ENCODE data around the gene LRRC59. TPM values are rescaled to one million over a fixed set of nuclear protein-coding genes. Genes with fewer than 3 reads are reported as not detected.
"Not testable (repeated sequence)": the region's sequence is repeated elsewhere in the genome, so short reads cannot be mapped to it uniquely, and the experiment has no call there.

The LRRC59 gene
- total and polyA plus RNA-seq, 2 of the 13 experiments (the other 11 are each of a cell fraction or from before 2014, with no cell fraction given), result 87.3 to 222 TPM

GRCh38 chr17:50406578-50406977, 9.3 kb upstream of the LRRC59 start:
- Histone ChIP-seq H3K79me2 (ENCODE audit: insufficient read depth, low read length) (no peaks in the 10 kb centered on the region), H2AFZ (ENCODE audit: low read length) (no peak overlapping the region), H3K27ac (ENCODE audit: extremely low read length, insufficient read depth, low read length) (no peak overlapping the region), H3K4me3 (replicated peaks in 1 of 3; ENCODE audit: insufficient read depth in 1 of 3, low read depth in 2 of 3, low read length in 3 of 3) (no peak overlapping the region), H3K36me3 (replicated peaks in 1 of 2; ENCODE audit: control insufficient read depth in 1 of 2, insufficient read depth in 2 of 2, low read length in 2 of 2) (no peaks in the 10 kb centered on the region), H4K20me1 (ENCODE audit: insufficient read depth, low read length) (no peaks in the 10 kb centered on the region), H3K9me3 (ENCODE audit: low read length) (no peaks in the 10 kb centered on the region), H3K27me3 (ENCODE audit: control insufficient read depth in 1 of 2, insufficient read depth in 2 of 2, low read length in 2 of 2) (peaks cover 2 to 8% of the 10 kb centered on the region in 2 experiments; a peak in 2 of 5 replicates), H3K9ac (ENCODE audit: insufficient read depth, low read depth, low read length) (no peak overlapping the region), H3K4me1 (ENCODE audit: insufficient read depth, low read length) (peaks cover 13% of the 10 kb centered on the region), H3K4me2 (ENCODE audit: low read depth, low read length) (no peak overlapping the region)
- ChIA-PET CTCF (ENCODE audit: low intra/inter-chr PET ratio, low total read pairs) (no interaction called here), POLR2A (interaction anchor here (0.5 to 2.0 kb wide), 2 partner anchors 9 to 299 kb away, joined by 3 to 7 read pairs; partner anchors contain the start of gene LRRC59)
- intact Hi-C loops (cut with micrococcal nuclease; ENCODE audit: unreplicated experiment), result no loop called here
- no peak for FAIRE-seq
- in situ Hi-C loops (cut with HindIII; ENCODE audit: extremely low pct_ligation_motif_present, low pct_unique_long_range_greater_than_20kb), result no loop called here
- DNase-seq (ENCODE audit: low spot score), result no peak
- WGBS (ENCODE audit: low lambda C conversion rate), result 43% methylated on average over 5 of the region's 5 CpGs
- ATAC-seq, result no peak; the same call in 2 of the 3 replicates
- TF ChIP-seq ZBTB14 (CRISPR knock-in tag; IDR thresholded peaks at IDR 0.05) (no peak), ZNF550 (CRISPR knock-in tag; IDR thresholded peaks at IDR 0.05; ENCODE audit: borderline replicate concordance) (no peak), HINFP (CRISPR knock-in tag; IDR thresholded peaks at IDR 0.05; ENCODE audit: low read depth) (no peak)
- BruUV-seq (replicated peaks), result no TSS peak

- H3K9ac ChIP-seq (ENCODE audit: insufficient read depth, low read depth, low read length); H3K9me3 ChIP-seq (ENCODE audit: low read length); H3K36me3 ChIP-seq (replicated peaks in 1 of 2; ENCODE audit: control insufficient read depth in 1 of 2, insufficient read depth in 2 of 2, low read length in 2 of 2); in situ Hi-C loops (cut with HindIII; ENCODE audit: extremely low pct_ligation_motif_present, low pct_unique_long_range_greater_than_20kb); H4K20me1 ChIP-seq (ENCODE audit: insufficient read depth, low read length); H3K27ac ChIP-seq (ENCODE audit: extremely low read length, insufficient read depth, low read length); H3K4me3 ChIP-seq (replicated peaks in 1 of 3; ENCODE audit: insufficient read depth in 1 of 3, low read depth in 2 of 3, low read length in 3 of 3); CTCF ChIA-PET (ENCODE audit: low intra/inter-chr PET ratio, low total read pairs); H3K79me2 ChIP-seq (ENCODE audit: insufficient read depth, low read length); ATAC-seq; H3K4me1 ChIP-seq (ENCODE audit: insufficient read depth, low read length); H3K27me3 ChIP-seq (ENCODE audit: control insufficient read depth in 1 of 2, insufficient read depth in 2 of 2, low read length in 2 of 2); H2AFZ ChIP-seq (ENCODE audit: low read length); H3K4me2 ChIP-seq (ENCODE audit: low read depth, low read length); BruUV-seq (replicated peaks); FAIRE-seq; intact Hi-C loops (cut with micrococcal nuclease; ENCODE audit: unreplicated experiment); DNase-seq (ENCODE audit: low spot score): not testable (repeated sequence)
- POLR2A ChIA-PET, result interaction anchor here (0.9 to 2.0 kb wide), 3 partner anchors 8 to 21 kb away, joined by 3 to 7 read pairs (median 3); partner anchors contain the start of gene LRRC59
- peak; percentile 86 to 87 for TF ChIP-seq MAFK (conservative IDR thresholded peaks at IDR 0.05 in 1 of 2, IDR thresholded peaks at IDR 0.05 in 1 of 2; ENCODE audit: low read length in 2 of 2)
- peak; percentile 85 for TF ChIP-seq MAFF (IDR thresholded peaks at IDR 0.05; ENCODE audit: low read depth, low read length)
- 46% methylated on average over 4 of the region's 4 CpGs for WGBS (ENCODE audit: low lambda C conversion rate)
These were observed 8.0 kb upstream of the LRRC59 start for GRCh38 chr17:50405351-50405750.

GRCh38 chr17:50399591-50399990, 2.3 kb upstream of the LRRC59 start:
- H3K9me3 ChIP-seq (ENCODE audit: low read length); DNase-seq (ENCODE audit: low spot score); H3K27me3 ChIP-seq (ENCODE audit: control insufficient read depth in 1 of 2, insufficient read depth in 2 of 2, low read length in 2 of 2); ATAC-seq; CTCF ChIA-PET (ENCODE audit: low intra/inter-chr PET ratio, low total read pairs); H3K4me2 ChIP-seq (ENCODE audit: low read depth, low read length); H3K4me3 ChIP-seq (replicated peaks in 1 of 3; ENCODE audit: insufficient read depth in 1 of 3, low read depth in 2 of 3, low read length in 3 of 3); H3K36me3 ChIP-seq (replicated peaks in 1 of 2; ENCODE audit: control insufficient read depth in 1 of 2, insufficient read depth in 2 of 2, low read length in 2 of 2); H3K27ac ChIP-seq (ENCODE audit: extremely low read length, insufficient read depth, low read length); H3K9ac ChIP-seq (ENCODE audit: insufficient read depth, low read depth, low read length); intact Hi-C loops (cut with micrococcal nuclease; ENCODE audit: unreplicated experiment); FAIRE-seq; BruUV-seq (replicated peaks); H2AFZ ChIP-seq (ENCODE audit: low read length): not testable (repeated sequence)
- in situ Hi-C loops (cut with HindIII; ENCODE audit: extremely low pct_ligation_motif_present, low pct_unique_long_range_greater_than_20kb), result loop anchor here (5.0 kb wide), 1 partner anchor 78 kb away; the partner anchor contains the start of gene RSAD1
- H3K4me1 ChIP-seq (ENCODE audit: insufficient read depth, low read length), result peaks cover 19% of the 10 kb centered on the region
- WGBS (ENCODE audit: low lambda C conversion rate), result 75% methylated on average over 8 of the region's 8 CpGs
- peaks cover 27% of the 10 kb centered on the region for H3K79me2 ChIP-seq (ENCODE audit: insufficient read depth, low read length)
- POLR2A ChIA-PET, result interaction anchor here (5.4 kb wide), 1 partner anchor 28 kb away, joined by 99 read pairs; the partner anchor contains the start of gene ACSF2
- peaks cover 15% of the 10 kb centered on the region; the same call in 1 of the 2 replicates for H4K20me1 ChIP-seq (ENCODE audit: insufficient read depth, low read length)

Data from HepG2 (cell line).